HG03575 (cell line): ENCODE results near the gene PCOLCE2.
A peak's percentile ranks its signal among the peaks of the same experiment; 100 is the strongest.
"Not testable (repeated sequence)": the region's sequence is repeated elsewhere in the genome, so short reads cannot be mapped to it uniquely, and the experiment has no call there.

ENCODE experiments used
- ATAC-seq: cut with Tn5 transposase; IDR thresholded peaks from one replicate; pipeline ENCODE4 v1.9.1; 2021; ENCODE audit not compliant: unreplicated experiment, insufficient number of reproducible peaks, low FRiP score; ENCODE audit errors: extremely low read depth

Gene PCOLCE2

GRCh38 chr3:142904639-142905436 lies 16.0 kb upstream of the PCOLCE2 start:
- ATAC-seq: peak; percentile 59

DNA sequence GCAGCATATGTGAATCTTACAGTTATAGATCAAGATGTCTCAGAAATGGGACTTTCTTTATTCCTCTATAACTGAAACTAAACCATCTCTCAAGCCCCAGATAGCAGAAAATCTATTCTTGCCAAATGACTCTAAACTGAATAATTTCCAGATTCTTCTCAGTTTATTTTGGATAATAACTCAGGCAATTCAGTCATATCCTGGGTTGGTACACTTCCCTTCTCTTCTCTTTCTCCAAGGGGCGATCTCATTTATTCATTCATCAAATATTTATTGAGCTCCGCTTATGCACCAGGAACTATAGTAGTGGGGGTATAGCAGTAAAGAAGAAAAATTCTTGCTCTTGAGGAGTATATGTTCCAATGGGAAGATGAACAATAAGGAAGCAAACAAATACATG lies 13.5 kb upstream of the PCOLCE2 start:
- no peak for ATAC-seq

DNA sequence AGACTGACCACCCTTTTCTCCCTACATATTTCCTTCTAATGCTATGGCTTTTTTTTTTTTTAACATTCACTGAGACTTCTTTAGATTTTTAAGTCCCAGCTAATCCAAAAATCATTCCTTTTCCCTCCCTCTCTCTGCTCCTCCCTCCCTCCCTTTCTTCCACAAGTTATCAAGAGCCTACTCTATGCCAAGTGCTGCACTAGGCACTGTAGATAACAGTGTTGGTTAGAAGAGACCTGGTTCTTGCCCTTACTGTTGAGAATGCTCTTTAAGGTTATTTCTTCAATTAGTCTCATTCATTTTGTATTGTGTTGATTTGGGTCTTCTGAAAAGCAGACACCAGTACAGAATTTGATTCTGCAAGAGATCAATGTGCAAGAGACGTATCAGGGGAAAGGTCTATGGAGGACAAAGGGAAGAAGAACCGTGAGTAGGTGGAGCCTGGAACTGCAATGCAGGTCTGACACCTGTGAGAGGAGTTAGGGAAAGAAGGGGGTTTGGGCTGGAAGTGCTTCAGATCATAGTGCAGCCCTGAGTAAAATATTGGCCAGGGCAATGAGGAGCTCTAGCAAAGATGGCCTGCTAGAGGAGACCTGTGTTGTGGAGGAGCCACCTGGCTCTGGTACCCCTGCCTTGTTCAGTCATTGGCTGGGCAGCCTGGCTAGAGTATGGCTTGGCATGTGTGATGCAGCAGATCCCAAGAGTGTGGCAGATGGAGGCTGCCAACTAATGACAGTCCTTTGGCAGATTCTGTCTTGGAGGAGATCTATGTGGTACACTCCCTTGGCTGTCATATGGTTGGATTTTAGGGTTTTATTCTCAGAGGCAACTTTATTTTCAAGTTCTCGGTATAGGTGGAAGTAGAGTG lies 9.7 kb upstream of the PCOLCE2 start:
- no peak for ATAC-seq

GRCh38 chr3:142897807-142898206 lies 8.9 kb upstream of the PCOLCE2 start:
- no peak for ATAC-seq

- ATAC-seq: no peak
These were observed 8.1 kb upstream of the PCOLCE2 start for GRCh38 chr3:142896996-142897395.

DNA sequence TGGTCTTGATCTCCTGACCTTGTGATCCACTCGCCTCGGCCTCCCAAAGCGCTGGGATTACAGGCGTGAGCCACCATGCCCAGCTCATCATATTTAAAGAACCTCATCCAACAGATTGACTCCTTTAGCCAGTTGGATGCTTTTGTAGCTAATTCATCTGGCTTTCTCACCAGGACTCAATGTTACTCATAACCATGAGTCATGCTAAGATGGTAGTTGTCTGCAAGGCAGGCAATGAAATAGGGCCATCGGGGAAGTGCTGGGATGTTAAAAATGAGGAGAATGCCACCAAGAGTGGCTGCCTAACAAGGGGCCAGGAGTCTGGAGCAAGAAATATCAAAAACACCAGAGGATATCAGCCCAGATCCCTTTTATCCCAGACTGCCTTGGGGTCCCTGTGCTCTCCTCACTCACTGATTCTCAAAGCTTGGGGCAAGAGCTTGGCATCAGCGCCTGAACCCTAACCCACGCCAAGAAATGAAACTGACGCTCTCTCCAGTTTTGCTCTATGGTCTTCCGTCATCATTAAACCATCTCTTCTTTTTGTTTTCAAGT lies 7.4 kb upstream of the PCOLCE2 start:
- no peak for ATAC-seq

- ATAC-seq: no peak
These were observed 5.6 kb upstream of the PCOLCE2 start for GRCh38 chr3:142894493-142894892.

GRCh38 chr3:142892714-142893113 lies 3.8 kb upstream of the PCOLCE2 start:
- no peak for ATAC-seq

- ATAC-seq: no peak
These were observed 1.7 kb upstream of the PCOLCE2 start for GRCh38 chr3:142890592-142890991.

GRCh38 chr3:142889212-142890014 lies 530 bp upstream of the PCOLCE2 start:
- no peak for ATAC-seq

DNA sequence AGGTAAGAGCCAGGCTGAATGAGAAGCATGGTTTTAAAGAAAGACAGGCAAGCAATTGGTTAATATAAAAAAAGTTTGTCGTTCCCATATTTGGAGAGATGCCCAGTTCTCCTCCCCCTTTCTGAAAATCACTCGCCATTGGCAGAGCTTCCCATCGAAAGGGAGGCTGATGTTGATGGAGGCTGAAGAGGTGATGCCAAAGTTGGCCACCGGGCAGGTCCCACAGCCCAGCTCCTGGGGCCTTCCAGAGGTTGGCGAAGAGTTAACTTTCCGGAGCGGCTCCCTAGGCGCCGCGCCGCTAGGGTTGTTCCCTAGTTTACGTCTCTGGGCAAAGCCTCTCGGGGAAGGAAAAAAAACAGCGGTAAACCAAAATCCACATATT lies 793 bp downstream of the PCOLCE2 start:
- no peak for ATAC-seq

DNA sequence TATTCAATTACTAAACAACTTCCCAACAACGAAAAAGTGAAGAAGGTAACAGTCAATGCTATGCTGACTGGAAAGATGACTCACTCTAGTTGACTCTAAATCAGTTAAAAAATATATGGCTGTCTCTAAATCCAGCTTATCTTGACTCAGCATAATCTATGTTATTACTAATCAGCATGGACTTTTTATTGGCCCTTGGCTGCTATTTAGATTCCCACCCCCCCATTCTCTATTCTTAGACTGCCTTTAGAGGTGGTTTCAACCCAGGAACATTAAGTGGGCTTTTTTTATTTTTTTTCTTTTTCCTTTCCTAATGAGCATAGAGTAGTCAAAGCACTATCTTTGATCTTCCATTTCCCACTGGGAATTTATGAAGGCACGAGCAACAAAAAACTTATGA lies 1.9 kb downstream of the PCOLCE2 start:
- no peak for ATAC-seq

DNA sequence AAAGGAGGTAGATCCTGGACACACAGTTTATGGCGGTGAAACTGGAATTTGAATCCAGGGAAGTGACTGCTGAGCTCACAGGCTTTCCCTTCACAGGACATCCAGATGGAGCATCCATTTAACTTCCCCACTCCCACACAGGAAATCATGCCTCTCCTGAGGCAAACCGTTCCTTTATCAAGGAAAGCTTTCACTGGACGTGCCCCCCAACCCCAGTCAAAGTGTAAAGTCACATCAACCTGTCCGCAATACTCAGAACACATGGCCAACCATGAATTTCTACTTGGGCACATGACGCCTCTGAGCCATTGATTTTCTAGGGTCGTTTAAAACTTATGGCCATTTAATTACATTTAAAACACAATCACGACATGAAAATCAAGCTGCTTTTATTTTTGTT lies 2.9 kb downstream of the PCOLCE2 start:
- ATAC-seq: no peak

- ATAC-seq: no peak
These were observed 4.4 kb downstream of the PCOLCE2 start for GRCh38 chr3:142884531-142884930.

- ATAC-seq: not testable (repeated sequence)
These were observed 5.3 kb downstream of the PCOLCE2 start for GRCh38 chr3:142883534-142883933.

DNA sequence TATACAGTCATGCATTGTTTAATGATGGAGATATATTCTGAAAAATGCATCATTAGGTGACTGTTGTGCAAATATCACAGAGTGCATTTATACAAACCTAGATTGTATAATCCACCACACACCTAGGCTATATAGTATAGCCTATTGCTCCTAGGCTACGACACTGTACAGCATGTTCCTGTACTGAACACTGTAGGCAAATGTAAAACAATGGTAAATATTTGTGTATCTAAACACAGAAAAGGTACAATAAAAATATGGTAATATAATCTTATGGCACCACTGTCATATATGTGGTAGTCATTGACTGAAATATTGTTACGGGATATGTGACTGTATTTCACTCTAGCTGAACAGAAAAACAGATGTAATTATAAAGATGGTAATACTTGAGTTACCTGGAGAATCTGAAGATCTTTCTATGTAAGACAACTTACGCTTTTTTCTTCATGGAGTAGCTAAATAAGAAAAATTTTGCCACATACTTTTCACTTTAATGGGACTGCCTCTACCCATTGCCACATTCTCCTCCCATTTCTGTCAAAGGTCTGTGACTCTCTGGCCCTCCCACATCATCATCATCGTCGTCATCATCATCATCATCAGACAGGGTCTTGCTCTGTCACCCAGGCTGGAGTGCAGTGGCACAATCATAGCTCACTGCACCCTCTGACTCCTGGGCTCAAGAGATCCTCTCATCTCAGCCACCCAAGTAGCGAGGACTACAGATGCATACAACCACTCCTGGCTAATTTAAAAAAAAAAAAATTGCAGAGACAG lies 7.2 kb downstream of the PCOLCE2 start:
- ATAC-seq: no peak

- ATAC-seq: no peak
These were observed 10.1 kb downstream of the PCOLCE2 start for GRCh38 chr3:142878649-142879300.

DNA sequence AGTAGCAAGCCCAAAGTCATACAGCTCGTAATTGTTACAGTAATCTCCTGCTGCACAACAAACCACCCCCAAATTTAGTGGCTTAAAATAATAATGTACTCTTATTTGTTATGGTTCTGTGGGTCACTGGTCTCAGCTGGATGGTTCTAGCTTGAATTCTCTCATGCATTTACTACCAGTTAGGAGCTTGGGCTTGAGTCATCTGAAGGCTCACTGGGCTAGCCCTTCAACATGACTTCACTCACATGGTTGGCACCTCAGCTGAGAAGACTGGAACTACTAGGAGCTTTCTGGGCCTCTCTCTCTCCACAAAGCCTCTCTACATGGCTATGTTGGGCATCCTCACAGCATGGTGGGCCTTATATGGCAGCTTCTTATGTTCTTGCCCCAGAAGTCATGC lies 12.5 kb downstream of the PCOLCE2 start:
- no peak for ATAC-seq
